HG03520 (cell line): ENCODE results near the gene ZNF785.
A peak's percentile ranks its signal among the peaks of the same experiment; 100 is the strongest.
"Not testable (repeated sequence)": the region's sequence is repeated elsewhere in the genome, so short reads cannot be mapped to it uniquely, and the experiment has no call there.

Source experiments
- ATAC-seq: cut with Tn5 transposase; IDR thresholded peaks from one replicate; pipeline ENCODE4 v1.9.1; 2021; ENCODE audit warnings: mild to moderate bottlenecking, moderate library complexity; ENCODE audit not compliant: unreplicated experiment

ZNF785 gene

GRCh38 chr16:30602616-30603277 lies 17.2 kb upstream of the ZNF785 start:
- ATAC-seq = no peak

- ATAC-seq = no peak
These were observed 16.5 kb upstream of the ZNF785 start for GRCh38 chr16:30601966-30602365.

GRCh38 chr16:30600929-30601328 lies 15.4 kb upstream of the ZNF785 start:
- no peak for ATAC-seq

GRCh38 chr16:30600215-30600614 lies 14.7 kb upstream of the ZNF785 start:
- no peak for ATAC-seq

- ATAC-seq = no peak
These were observed 7.4 kb upstream of the ZNF785 start for GRCh38 chr16:30592871-30593270.

- not testable (repeated sequence) for ATAC-seq
These were observed 5.4 kb upstream of the ZNF785 start for GRCh38 chr16:30590869-30591268.

GRCh38 chr16:30589582-30589981 lies 4.1 kb upstream of the ZNF785 start:
- ATAC-seq = not testable (repeated sequence)

GRCh38 chr16:30588651-30589050 lies 3.2 kb upstream of the ZNF785 start:
- ATAC-seq = no peak

- ATAC-seq = peak; percentile 33
These were observed 486 bp downstream of the ZNF785 start for GRCh38 chr16:30585022-30585399.

GRCh38 chr16:30582611-30583340 lies 2.7 kb downstream of the ZNF785 start:
- no peak for ATAC-seq

GRCh38 chr16:30581457-30581856 lies 4.0 kb downstream of the ZNF785 start:
- ATAC-seq = no peak

- no peak for ATAC-seq
These were observed 10.8 kb downstream of the ZNF785 start for GRCh38 chr16:30574678-30575077.

- ATAC-seq = peak; percentile 66
These were observed 13.8 kb downstream of the ZNF785 start, which contains the start of gene ZNF688 for GRCh38 chr16:30571445-30572322. Gene ZNF688 (minus strand): TSS chr16:30571714. CDS start chr16:30571629, 85 bp downstream.

- ATAC-seq = no peak
These were observed 14.7 kb downstream of the ZNF785 start for GRCh38 chr16:30570636-30571444.

GRCh38 chr16:30569746-30570635 lies 15.5 kb downstream of the ZNF785 start:
- ATAC-seq = no peak

GRCh38 chr16:30569281-30569680 lies 16.2 kb downstream of the ZNF785 start:
- no peak for ATAC-seq

- no peak for ATAC-seq
These were observed 17.4 kb downstream of the ZNF785 start for GRCh38 chr16:30567991-30568638.

- ATAC-seq = no peak
These were observed 18.1 kb downstream of the ZNF785 start for GRCh38 chr16:30567160-30567990.
